Fibroblast of pulmonary artery (primary cell): ENCODE results near the gene GZMM.

Source experiments
- DNase-seq: peaks from one replicate; pipeline ENCODE4 v3.0.0-alpha.2; 2010; ENCODE audit warnings: low read depth
- H3K4me3 ChIP-seq: replicated peaks from 2 replicates; pipeline ENCODE4 v1.5.1; 2011; ENCODE audit warnings: low read depth, mild to moderate bottlenecking, control low read depth, low read length, moderate library complexity
- TF ChIP-seq, protein P1 (sequence below): IDR thresholded peaks from 2 replicates; pipeline ENCODE4 v1.5.1; 2011; ENCODE audit warnings: mild to moderate bottlenecking, control low read depth, low read length, inconsistent platforms; ENCODE audit errors: missing control alignments

Gene GZMM

DNA sequence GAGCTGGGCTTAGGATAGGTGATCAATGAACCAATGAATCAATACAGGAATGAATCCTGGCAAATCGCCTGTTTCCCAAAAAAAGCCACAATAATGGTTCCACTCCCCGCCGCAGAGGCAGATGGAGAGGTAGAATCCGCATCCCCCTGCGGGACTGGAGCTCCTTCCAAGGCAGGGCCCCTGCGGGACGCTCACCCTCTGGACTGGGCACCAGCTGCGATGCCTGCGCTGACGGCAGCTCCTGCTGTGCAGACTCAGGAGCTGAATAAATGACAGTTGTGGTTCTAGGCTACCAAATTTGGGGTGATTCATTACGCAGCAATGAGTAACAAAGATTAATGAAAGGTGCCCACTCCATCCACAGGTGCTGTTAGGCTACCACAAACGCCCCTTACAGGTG lies 21.1 kb upstream of the GZMM start:
- H3K4me3 ChIP-seq, result no peak overlapping the region
- DNase-seq, result no peak
- TF ChIP-seq, protein P1, sequence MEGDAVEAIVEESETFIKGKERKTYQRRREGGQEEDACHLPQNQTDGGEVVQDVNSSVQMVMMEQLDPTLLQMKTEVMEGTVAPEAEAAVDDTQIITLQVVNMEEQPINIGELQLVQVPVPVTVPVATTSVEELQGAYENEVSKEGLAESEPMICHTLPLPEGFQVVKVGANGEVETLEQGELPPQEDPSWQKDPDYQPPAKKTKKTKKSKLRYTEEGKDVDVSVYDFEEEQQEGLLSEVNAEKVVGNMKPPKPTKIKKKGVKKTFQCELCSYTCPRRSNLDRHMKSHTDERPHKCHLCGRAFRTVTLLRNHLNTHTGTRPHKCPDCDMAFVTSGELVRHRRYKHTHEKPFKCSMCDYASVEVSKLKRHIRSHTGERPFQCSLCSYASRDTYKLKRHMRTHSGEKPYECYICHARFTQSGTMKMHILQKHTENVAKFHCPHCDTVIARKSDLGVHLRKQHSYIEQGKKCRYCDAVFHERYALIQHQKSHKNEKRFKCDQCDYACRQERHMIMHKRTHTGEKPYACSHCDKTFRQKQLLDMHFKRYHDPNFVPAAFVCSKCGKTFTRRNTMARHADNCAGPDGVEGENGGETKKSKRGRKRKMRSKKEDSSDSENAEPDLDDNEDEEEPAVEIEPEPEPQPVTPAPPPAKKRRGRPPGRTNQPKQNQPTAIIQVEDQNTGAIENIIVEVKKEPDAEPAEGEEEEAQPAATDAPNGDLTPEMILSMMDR, result no peak

DNA sequence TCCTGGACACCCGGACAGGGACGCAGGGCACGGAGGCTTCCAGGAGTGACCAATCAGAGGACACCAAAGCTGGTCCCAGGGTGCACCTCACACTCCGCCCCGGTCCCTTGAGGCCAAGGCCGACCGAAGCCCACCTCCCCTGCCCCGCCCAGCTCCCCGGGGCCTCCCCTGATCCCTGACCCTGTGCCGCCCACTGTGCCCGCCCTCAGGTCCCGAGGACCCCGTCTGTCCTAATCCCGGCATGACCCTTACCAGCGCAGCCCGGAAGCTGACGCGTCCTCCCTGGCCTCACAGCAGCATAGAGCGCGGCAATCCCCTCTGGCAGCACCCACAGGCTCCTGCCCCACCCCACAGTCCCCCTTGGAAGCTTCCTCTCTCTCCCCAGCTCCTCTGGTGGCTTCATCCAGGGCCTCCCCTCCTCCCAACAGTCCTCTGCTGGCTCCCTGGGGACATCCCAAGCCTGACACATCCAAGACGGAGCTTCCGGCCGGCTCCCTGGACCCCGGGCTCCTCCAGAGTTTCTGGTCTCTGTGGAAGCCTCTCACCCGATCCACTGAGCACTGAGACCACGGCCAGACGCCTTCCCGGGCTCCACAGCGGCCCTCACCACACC lies 19.7 kb upstream of the GZMM start:
- H3K4me3 ChIP-seq, result no peak overlapping the region
- TF ChIP-seq, protein P1, result no peak
- no peak for DNase-seq

DNA sequence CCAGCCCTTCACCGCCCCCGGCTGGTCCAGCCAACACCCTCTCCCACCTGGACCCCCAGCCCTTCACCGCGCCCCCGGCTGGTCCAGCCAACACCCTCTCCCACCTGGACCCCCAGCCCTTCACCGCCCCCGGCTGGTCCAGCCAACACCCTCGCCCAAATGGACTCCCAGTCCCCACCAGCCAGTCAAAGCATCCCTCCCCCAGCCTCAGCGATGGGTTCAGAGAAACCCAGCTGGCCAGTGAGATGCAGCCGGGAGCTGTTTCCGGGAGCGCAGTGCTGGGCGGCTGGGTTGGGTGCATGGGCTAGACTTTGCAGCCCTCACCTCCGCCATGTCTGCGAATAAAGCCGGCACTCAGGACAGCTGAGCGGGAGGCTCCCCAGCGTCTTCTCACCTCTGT lies 18.8 kb upstream of the GZMM start:
- TF ChIP-seq, protein P1, result no peak
- DNase-seq, result no peak
- H3K4me3 ChIP-seq, result no peak overlapping the region

DNA sequence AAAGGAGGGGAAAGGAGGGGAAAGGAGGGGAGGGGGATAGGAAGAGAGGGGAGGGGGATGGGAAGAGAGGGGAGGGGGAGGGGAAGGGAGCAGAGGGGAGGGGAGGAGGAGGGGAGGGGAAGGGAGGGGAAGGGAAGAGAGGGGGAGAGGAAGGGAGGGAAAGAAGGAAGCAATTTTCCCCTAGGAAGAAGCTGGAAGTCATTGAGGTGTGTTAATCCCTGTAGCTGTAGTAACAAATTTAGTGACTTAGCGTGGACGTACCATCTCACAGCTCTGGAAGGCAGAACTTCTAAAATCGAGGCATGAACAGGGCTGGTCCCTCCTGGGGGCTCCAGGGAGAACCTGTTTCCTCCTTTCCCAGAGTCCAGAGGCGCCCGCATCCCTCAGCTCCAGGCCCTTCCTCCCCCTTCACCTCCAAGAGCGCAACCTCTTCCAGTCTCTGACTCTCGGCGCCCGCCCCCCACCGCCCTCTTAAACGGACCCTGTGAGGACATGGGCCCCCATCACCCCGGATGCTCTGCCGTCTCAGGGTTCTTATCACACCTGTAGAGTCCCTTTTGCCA lies 17.9 kb upstream of the GZMM start:
- DNase-seq, result no peak
- TF ChIP-seq, protein P1, result no peak
- no peak overlapping the region for H3K4me3 ChIP-seq

DNA sequence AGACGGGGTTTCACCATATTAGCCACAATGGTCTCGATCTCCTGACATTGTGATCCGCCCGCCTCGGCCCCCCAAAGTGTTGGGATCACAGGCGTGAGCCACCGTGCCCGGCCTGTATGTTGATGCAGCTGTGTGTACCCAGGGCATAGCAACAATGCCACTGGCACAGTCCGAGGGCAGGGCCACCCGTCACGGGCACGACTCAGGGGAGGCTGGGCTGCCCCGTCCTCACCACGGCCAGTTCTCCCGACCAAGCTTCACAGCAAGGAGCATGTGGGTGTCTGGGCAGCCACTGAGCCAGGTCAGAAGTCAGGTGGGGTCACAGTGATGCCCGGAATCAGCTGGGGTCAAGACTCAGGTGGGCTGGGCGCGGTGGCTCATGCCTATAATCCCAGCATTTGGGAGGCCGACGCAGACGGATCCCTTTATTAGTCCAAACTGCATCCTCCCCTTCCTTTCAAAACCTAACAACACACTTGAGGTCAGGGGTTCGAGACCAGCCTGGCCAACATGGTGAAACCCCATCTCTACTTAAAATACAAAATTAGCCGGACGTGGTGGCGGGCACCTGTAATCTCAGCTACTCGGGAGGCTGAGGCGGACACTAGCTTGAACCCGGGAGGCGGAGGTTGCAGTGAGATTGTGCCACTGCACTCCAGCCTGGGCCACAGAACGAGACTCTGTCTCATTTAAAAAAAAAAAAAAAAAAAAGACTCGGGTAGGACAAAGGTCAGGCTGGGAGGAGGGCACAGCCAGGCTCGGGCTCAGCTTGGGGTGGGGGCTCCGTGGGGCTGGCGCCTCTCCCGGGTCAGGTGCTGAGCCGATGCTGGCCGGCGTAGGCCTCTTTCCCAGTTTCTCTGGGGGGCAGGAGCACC lies 13.5 kb upstream of the GZMM start:
- peak overlapping the region; percentile 66 for H3K4me3 ChIP-seq
- TF ChIP-seq, protein P1, result no peak
- no peak for DNase-seq

DNA sequence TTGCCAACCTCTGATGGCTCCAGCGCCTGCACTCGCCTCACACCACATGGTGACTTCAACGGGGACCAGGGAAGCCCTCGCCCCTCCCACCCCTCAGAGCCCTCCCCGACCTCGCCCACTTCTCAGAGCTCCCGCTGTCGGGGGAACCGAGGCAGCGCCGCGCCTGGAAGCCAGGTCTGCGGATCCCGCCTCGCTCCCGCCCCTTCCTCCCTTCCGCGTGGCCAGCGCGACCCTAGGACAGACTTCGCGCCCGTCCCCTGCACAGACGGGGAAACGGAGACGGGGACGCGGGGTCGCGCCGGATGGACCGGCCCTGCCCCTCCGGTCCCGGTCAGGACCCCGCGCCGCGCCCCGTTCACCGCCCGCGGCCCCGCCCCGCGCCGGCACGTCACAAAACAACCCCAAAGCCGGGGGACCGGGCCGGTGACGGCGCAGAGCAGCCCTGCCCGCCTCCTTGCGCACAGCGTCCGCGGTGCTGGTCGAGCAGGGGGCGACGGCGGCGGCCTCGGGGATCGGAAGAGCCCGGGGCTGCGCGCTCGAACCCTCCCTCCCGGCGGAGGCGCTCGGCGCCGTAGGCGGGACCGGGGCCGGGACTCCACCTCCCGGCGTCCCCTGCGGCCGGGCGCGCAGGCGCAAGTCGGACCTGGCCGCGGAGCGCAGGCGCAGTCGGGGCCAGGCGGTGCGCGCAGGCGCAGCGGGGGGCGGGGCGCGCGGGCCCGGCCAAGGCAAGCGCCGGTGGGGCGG lies 12.7 kb upstream of the GZMM start:
- TF ChIP-seq, protein P1, result no peak
- H3K4me3 ChIP-seq, result peak overlapping the region; percentile 85
- peak; percentile 82 for DNase-seq
